HepG2 (cell line): Measurements from ENCODE around the gene ZC3H7B. TPM values are rescaled to one million over a fixed set of nuclear protein-coding genes. Genes with fewer than 3 reads are reported as not detected.

Source experiments
- AHDC1 ChIP-seq: sonication (generic); formaldehyde crosslinking; IDR thresholded peaks from 2 replicates; pipeline ENCODE4 v1.5.1; 2020; ENCODE audit warnings: mild to moderate bottlenecking, missing genetic modification reagents, borderline replicate concordance
- AKAP8 ChIP-seq: sonication (generic); formaldehyde crosslinking; IDR thresholded peaks from 2 replicates; pipeline ENCODE4 v1.5.1; 2020; ENCODE audit warnings: mild to moderate bottlenecking, missing genetic modification reagents
- HOXA3 ChIP-seq: sonication (generic); formaldehyde crosslinking; IDR thresholded peaks from 2 replicates; pipeline ENCODE4 v1.5.0; 2020; ENCODE audit warnings: missing genetic modification reagents
- HOXA5 ChIP-seq: sonication (generic); formaldehyde crosslinking; IDR thresholded peaks from 2 replicates; pipeline ENCODE4 v1.4.0; 2020; ENCODE audit warnings: missing genetic modification reagents
- LCORL ChIP-seq, 2 experiments: fragments of 450-650 bp in 1 of 2; sonication (generic) in 1 of 2; formaldehyde crosslinking in 1 of 2; IDR thresholded peaks; 2 replicates each; pipeline versions ENCODE4 v1.5.0 to v1.6.1; 2017 to 2020; ENCODE audit warnings: antibody characterized with exemption in 1 of 2, missing genetic modification reagents in 1 of 2
- NFATC3 ChIP-seq: sonication (generic); formaldehyde crosslinking; IDR thresholded peaks from 2 replicates; pipeline ENCODE4 v1.5.1; 2020; ENCODE audit warnings: mild to moderate bottlenecking, missing genetic modification reagents
- NR2F6 ChIP-seq, 2 experiments: IDR thresholded peaks; 2 replicates each; pipeline ENCODE4 v1.6.1; 2016; ENCODE audit warnings: antibody characterized with exemption in 1 of 2, mild to moderate bottlenecking in 1 of 2
- POGK ChIP-seq: sonication (generic); formaldehyde crosslinking; conservative IDR thresholded peaks from 2 replicates; pipeline ENCODE4 v1.8.0; 2022; ENCODE audit warnings: mild to moderate bottlenecking, moderate library complexity, missing genetic modification reagents
- RAD51 ChIP-seq: fragments of 450-650 bp; IDR thresholded peaks from 2 replicates; pipeline ENCODE4 v1.6.1; 2016; ENCODE audit warnings: borderline replicate concordance
- RFXANK ChIP-seq: IDR thresholded peaks from 2 replicates; pipeline ENCODE4 v1.6.1; 2016
- SAFB2 ChIP-seq: sonication (generic); formaldehyde crosslinking; IDR thresholded peaks from 2 replicates; pipeline ENCODE4 v1.5.1; 2020; ENCODE audit warnings: missing genetic modification reagents, low read depth, mild to moderate bottlenecking, borderline replicate concordance
- STAG1 ChIP-seq: sonication (generic); formaldehyde crosslinking; IDR thresholded peaks from 2 replicates; pipeline ENCODE4 v1.4.0; 2020; ENCODE audit warnings: missing genetic modification reagents
- TBL1XR1 ChIP-seq: fragments of 150-350 bp; IDR thresholded peaks from 2 replicates; pipeline ENCODE4 v1.6.1; 2014; ENCODE audit warnings: borderline replicate concordance, low read length; ENCODE audit not compliant: partially characterized antibody
- ZFP36 ChIP-seq: fragments of 150-350 bp; IDR thresholded peaks from 2 replicates; pipeline ENCODE4 v1.6.1; 2018; ENCODE audit warnings: borderline replicate concordance, low read length, low read depth; ENCODE audit not compliant: partially characterized antibody
- ZFX ChIP-seq: sonication (generic); formaldehyde crosslinking; IDR thresholded peaks from 2 replicates; pipeline ENCODE4 v1.4.0; 2020; ENCODE audit warnings: mild to moderate bottlenecking, low read depth, missing genetic modification reagents, moderate library complexity
- ZKSCAN8 ChIP-seq: IDR thresholded peaks from 2 replicates; pipeline ENCODE4 v1.6.1; 2016; ENCODE audit warnings: borderline replicate concordance, missing genetic modification reagents, missing compliant biosample characterization
- ZNF230 ChIP-seq: sonication (generic); formaldehyde crosslinking; IDR thresholded peaks from 2 replicates; pipeline ENCODE4 v1.4.0; 2020; ENCODE audit warnings: mild to moderate bottlenecking, missing genetic modification reagents
- ZNF280D ChIP-seq: sonication (generic); formaldehyde crosslinking; IDR thresholded peaks from 2 replicates; pipeline ENCODE4 v1.5.1; 2020; ENCODE audit warnings: mild to moderate bottlenecking, missing genetic modification reagents
- ZNF788 ChIP-seq: sonication (generic); formaldehyde crosslinking; IDR thresholded peaks from 2 replicates; pipeline ENCODE4 v1.5.0; 2020; ENCODE audit warnings: mild to moderate bottlenecking, missing genetic modification reagents, borderline replicate concordance
- polyA plus RNA-seq, 8 experiments: library from polyadenylated mRNA; depleted of rRNA in 3 of 8; stranded (reverse) in 7 of 8; unstranded in 1 of 8; fragments of >200 nt; fragmentation: Illumina TruSeq in 4 of 8; extraction: Trizol in 4 of 8; gene quantifications; 2 replicates each; pipeline versions ENCODE4 v1.2.1 to v1.2.3, GENCODE V29; 2011 to 2016; ENCODE audit warnings: low read depth in 4 of 8, missing spikeins in 1 of 8, mixed read lengths in 1 of 8; ENCODE audit not compliant: insufficient read depth in 1 of 8
- total RNA-seq, 5 experiments: library from RNA; depleted of rRNA; stranded (reverse); fragments of >200 nt; fragmentation: Illumina TruSeq; extraction: Trizol; gene quantifications; 2 replicates each; pipeline ENCODE4 v1.2.3, GENCODE V29; 2016; ENCODE audit warnings: low read depth in 1 of 5

The ZC3H7B gene
- total and polyA plus RNA-seq, 2 of the 13 experiments (the other 11 are each of a cell fraction or from before 2014, with no cell fraction given) = 26.4 to 37.2 TPM

GRCh38 chr22:41296826-41297667 is 4.3 kb upstream of the ZC3H7B start (continued):
- TF ChIP-seq TBL1XR1 = no peak
- TF ChIP-seq SAFB2 (CRISPR knock-in tag) = no peak
- TF ChIP-seq POGK (CRISPR knock-in tag) = no peak
- TF ChIP-seq AKAP8 (CRISPR knock-in tag) = no peak
- no peak for TF ChIP-seq ZNF788
- no peak for TF ChIP-seq HOXA5
- peak; percentile 29; the same call in 1 of the 2 replicates for TF ChIP-seq ZFX
- TF ChIP-seq AHDC1 (CRISPR knock-in tag) = no peak
- no peak for TF ChIP-seq HOXA3
- TF ChIP-seq ZKSCAN8 = no peak
- no peak for TF ChIP-seq NFATC3 (CRISPR knock-in tag)
- TF ChIP-seq RAD51 = no peak
- TF ChIP-seq ZNF230 = no peak
- no peak for TF ChIP-seq STAG1 (CRISPR knock-in tag)
- TF ChIP-seq RFXANK (CRISPR knock-in tag) = no peak
- peak; percentile 33; the same call in 1 of the 2 replicates for TF ChIP-seq NR2F6 (IDR thresholded peaks at IDR 0.05)
- TF ChIP-seq NR2F6 (CRISPR knock-in tag; IDR thresholded peaks at IDR 0.05) = peak; percentile 39; the same call in 1 of the 2 replicates
- no peak for TF ChIP-seq ZFP36
- no peak for TF ChIP-seq ZNF280D (CRISPR knock-in tag)
- no peak for TF ChIP-seq LCORL (IDR thresholded peaks at IDR 0.05)
- peak; percentile 58; the same call in 1 of the 2 replicates for TF ChIP-seq LCORL (CRISPR knock-in tag; IDR thresholded peaks at IDR 0.05)
